Activated CD8-positive, alpha-beta memory T cell treated with anti-CD3 and anti-CD28 coated beads, Interleukin-2, amount 50 U/mL, for 1 hour (primary cell): ENCODE measurements around the gene PPM1H.
"Not testable (repeated sequence)": the region's sequence is repeated elsewhere in the genome, so short reads cannot be mapped to it uniquely, and the experiment has no call there.

ENCODE experiments used
- DNase-seq: peaks from one replicate; pipeline ENCODE4 v3.0.0-alpha.2; 2020; ENCODE audit errors: extremely low read depth

The PPM1H gene

DNA sequence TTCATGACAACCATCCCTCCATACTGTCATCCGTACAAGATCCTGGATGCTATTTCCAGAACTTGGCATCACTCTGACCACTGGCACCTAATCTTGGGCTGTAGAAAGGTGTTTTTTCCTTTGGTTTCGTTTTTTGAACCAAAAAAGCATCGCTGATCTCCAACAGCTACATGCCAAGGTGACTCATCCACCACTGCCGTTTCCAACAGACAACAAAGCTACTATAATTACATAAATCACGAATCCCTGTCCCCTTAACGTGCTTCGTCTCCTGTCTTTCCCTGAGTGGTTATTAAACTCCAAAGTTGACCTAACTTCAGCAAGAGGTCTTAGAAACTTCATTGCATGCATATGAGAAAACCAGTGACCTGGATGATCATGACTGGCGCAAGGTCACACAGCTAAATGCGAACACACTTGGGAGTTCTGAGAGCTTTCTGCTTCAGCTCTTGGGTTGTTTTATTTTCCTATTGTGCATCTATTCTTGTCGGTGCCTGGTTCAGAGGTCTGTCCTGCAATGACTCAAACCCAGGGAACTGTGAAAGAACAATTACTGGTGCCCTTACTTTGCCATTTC, 99.9 kb downstream of the PPM1H start:
- no peak for DNase-seq

DNA sequence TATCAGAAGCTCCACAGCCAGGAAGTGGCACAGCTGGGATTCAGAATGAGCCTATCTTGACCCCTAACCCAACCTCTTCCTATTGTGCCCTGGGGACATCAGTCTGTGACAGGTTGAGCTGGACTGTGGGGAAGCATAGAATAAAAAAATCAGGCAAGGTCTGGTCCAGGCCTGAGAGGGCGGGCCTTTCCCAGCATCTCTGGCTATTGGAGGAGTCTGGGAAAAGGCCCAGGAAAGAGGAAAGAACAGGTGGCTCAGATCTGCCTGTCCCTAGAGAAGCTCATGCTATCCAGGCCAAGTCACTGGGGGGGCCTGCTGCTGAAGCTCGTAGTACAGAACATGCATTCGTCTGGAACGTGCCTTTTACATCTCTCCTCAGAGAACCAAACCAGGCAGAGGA, 100.5 kb downstream of the PPM1H start:
- DNase-seq: no peak

DNA sequence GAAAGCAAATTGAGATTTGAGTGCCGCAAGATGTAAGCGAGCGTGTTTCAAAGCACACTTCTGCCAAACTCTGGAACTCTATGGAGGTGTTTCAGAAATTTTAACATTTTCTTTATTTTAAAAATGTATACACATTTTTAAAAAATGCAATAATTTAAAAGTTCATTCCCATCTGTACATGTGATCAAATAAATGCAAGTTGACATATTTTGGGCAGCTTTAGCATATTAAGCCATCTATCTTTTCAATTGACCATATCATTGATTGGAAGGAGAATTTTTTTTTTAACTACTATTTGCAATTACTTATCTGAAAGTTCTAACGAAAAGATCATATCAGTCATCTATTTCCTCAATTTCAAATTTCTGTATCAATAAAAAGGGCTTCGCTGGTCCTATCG, 101.3 kb downstream of the PPM1H start:
- DNase-seq: no peak

DNA sequence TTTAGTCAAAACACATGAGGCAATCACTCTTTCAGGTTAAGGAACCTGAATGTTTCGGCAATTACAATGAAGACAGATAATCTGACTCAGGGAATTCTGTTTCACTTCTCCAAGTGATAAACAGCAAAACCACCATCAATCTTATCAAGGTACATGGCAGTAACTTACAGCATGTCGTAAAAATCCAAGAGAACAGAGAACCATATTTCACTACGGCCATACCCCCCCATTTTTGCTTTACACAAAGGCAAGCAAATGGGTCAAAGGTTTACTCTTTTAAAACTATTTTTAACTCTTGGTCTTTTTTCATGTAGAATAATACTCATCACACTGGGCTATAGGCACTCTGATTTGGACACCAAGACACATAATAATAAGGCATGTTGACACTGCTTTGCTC, 102.4 kb downstream of the PPM1H start:
- no peak for DNase-seq

DNA sequence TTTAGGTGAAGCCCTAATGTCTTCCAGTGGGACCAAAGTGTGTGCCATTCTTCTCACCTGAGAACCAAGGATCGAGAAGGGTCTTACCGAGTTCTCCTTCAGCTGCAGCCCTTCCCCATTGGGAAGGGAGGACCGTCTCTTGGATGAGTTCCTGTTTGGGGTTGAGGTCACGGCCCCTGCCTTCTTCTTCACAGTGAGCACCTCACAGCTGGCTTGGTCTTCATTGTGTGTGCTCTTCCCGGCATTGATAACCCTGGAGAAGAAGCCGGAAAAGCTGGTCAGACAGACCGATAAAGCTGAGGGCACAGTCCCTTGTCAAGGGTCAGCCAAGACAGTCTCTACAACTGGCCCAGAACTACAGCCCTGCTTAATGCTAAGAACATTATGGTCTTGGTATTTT, 102.9 kb downstream of the PPM1H start:
- no peak for DNase-seq

DNA sequence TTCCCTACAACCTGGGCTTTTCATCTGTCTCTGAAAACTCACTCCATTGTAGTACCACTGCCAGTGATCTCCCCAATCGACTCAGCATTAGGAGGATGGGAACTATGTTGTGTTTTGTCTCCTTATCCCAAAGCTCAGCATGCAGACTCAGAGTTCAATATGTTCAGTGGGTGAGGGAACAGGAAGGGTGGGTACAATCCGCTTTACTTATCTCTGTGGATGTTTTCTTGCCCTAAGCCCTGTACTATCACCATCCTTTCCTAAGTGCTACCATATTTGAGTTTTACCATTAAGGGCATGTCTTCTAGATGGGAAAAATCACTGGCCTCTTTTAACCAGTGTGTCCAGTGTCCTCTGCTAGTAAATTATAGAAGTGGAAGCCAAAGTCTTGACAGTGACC, 107.1 kb downstream of the PPM1H start:
- no peak for DNase-seq

DNA sequence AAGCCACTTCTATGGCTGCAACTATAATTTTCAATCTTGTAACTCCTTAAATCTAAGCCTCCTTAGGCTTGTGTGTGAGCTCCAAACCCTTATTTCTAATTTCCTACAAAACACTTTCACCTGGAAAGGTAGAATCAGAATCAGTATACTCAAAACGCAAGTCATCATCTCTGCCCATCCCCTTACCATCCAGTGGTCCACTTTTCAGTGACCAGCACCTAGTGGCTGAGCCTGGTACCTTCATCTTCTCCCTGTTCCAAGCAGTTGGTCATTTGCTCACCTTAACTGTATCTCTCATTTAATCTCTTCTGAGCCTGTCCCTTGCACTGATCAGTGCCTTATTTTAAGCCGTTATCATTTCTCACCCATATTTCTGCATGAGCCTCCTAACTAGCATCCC, 107.9 kb downstream of the PPM1H start:
- no peak for DNase-seq

DNA sequence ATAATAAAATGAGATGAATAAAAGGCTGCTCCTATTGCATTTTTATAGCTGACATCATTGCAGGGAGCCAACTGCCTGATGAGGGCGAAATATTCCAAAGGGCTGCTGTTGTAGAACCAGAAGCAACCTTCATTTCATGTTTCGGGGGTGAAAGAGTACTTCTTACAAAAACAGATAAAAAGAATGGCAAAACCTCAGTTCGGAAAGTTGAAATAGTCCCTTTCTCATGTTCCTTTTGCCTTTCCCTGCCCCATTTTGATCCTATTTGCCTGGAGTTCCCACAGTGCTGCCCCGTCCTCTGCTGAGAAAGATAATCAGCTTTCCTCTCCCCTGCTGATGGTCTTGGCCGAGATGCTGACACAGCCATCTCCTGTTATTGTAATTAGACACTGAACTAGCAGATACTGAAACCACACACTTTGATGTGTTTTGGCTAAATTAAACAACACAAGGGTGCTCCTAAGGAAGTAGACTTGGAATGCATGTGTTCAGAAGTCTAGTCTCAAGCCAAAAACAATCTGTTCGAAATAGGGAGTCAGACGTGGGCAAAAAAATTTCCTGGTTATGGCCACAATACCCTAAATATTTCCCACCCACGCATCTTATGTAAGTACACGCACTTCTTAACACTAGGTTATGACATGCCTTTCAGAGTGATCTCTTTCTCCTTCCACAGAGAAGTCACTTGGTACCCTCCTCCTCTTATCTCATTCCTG, 117.2 kb downstream of the PPM1H start:
- no peak for DNase-seq

DNA sequence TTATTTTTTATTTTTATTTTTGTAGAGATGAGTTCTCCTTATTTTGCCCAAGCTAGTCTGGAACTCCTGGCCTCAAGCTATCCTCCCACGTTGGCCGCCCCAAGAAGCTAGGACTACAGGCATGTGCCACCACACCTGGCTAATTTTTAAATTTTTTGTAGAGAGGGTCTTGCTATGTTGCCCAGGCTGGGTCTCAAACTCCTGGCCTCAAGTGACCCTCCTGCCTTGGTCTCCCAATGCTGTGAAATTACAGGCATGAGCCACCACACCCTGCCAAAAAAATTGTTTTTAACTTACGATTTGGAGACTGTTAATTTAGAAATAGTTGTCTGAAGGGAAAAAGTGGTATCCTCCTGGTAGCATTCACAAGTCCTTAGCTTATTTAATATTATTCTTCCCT, 120.7 kb downstream of the PPM1H start:
- no peak for DNase-seq

DNA sequence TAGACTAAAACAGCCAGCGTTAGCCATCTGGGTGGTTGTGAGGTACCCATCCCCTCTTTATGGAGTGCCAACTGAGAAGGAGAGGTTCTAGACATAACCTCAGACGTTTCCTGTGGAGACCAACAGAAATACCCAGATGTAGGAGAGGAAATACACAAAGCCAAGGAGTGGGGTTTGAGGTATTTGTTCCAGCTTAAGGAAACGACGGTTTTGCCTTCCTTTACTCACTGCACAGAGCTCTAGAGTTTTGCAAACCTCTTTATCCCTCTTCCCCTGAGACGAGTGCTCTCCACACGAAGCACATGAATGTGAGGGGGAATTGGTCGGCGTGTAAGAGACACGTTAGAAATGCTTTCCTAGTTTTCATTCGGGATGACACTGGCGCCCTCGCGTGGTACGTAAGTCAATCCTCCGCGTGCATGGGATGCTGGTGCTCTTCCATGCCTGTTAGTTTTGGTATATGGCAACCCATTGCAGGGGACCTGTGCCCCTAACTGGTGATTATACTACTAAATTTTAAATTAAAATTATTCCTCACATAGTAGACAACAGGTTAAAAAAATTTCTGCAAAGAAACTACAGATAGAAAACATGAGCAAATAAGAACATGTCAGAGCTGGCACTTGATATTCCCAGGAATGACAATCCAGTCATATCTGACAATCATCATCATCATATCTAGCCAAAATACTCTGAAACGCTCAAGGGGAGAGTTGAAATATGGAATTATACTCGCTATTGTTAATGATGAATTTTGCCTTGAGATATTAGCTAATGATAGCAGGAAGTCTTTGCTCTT, 121.7 kb downstream of the PPM1H start:
- DNase-seq: no peak

DNA sequence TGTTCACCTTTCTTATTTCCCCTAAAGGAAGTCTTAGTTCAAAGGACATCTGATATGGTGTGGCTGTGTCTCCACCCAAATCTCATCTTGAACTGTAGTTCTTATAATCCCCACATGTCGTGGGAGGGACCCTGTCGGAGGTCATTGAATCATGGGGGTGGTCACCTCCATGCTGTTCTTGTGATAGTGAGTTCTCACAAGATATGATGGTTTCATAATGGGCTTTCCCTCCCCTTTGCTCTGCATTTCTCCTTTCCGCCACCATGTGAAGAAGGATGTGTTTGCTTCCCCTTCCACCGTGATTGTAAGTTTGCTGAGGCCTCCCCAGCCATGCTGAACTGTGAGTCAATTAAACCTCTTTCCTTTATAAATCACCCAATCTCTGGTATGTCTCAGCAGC, 123.5 kb downstream of the PPM1H start:
- DNase-seq: not testable (repeated sequence)

DNA sequence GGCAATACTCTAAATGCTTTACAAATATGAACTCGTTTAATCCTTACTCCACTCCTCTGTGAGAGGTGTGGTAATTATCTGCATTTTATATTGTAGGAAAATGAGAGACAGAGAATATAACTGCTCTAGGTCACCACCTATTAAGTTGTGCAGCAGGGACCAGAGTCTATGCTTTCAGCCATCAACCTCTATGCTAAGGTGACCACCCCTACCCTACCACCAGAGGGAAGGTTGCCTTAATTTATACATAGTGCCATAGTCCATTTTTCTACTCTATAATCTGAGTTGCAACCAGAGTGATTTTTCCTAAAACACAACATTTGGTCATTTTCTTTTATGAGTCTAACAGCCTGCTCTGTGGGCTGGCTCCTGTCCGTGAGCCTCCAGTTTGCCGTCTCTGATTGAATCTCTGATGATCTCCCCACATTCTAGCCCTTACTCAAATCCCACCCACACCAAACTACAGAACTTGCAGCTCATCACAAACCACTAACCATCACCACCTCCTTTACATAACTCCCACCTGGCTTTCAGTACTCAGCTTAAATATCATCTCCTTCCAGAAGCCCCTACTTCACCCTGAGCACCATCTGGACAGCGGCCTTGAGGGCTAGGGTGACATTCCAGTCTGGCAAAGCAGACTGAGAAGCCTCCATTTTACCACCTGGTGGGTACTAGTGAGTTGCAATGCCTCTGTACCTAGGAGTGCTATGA, 126.6 kb downstream of the PPM1H start:
- no peak for DNase-seq

DNA sequence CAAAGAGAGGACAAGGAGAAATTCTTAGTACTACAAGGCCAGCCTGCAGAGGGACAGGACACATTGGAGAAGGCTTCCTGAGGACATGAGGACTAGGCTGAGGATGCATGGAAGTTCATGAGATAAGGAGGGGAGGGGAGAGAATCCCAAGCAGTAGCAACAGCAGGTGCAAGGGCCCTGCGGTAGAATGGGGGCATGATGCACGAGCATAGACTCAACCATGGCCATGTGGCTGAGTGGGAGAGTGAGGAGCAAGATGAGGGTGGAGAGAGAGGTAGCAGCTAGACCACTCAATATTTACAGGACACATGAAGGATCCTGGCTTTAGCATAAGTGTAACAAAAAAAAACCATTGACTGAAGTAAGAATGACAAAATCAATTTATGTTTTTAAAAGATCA, 128.1 kb downstream of the PPM1H start:
- DNase-seq: no peak

DNA sequence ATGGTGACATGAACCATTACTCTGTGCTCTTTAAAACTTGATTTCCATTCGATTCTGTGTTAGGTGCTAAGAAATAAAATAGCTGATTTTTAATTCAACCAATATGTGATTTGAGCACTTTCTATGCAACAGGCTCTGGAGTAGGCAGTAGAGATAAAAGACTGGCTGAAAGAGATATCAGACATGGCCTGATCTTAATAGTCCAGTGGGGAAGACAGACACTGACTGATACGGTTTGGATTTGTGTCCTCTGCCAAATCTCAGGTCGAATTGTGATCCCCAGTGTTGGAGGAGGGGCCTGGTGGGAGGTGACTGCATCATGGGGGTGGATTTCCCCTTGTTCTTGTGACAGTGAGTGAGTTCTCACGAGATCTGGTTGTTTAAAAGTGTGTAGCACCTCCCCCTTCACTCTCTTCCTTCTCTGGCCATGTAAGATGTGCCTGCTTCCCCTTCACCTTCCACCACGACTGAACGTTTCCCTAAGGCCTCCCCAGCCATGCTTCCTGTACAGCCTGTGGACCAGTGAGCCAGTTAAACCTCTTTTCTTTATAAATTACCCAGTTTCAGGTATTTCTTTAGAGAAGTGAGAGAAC, 128.6 kb downstream of the PPM1H start:
- DNase-seq: no peak

DNA sequence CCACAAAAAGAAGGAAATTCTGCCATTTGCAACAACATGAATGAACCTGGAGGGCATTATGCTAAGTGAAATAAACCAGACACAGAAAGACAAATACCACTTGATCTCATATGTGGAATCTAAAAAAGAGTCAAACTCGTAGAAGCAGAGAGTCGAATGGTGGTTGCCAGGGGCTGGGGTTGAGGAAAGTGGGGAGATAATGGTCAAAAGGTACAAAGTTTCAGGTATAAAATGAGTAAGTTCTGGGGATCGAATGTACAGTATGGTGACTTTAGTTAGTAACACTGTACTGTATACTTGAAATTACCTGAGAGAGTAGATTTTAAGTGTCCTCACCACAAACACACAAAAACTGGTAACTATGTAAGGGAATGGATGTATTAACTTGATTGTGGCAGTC, 129.4 kb downstream of the PPM1H start:
- DNase-seq: no peak

DNA sequence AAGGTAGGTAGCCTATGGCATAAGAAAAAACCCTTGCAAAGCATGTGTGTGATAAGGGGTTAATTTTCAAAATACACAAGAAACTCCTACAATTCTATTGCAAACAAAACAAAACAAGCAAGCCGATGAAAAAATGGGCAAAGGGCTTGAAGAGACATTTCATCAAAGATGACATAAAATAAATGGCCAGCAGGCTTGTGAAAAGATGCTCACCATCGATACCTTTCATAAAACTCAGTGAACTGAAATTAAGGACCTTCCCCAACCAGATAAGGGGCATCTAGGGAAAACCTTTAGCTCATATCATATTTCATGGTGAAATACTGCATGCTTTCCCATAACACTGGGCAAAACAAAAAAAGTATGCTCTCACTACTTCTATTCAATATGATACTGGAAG, 131.2 kb downstream of the PPM1H start:
- no peak for DNase-seq

DNA sequence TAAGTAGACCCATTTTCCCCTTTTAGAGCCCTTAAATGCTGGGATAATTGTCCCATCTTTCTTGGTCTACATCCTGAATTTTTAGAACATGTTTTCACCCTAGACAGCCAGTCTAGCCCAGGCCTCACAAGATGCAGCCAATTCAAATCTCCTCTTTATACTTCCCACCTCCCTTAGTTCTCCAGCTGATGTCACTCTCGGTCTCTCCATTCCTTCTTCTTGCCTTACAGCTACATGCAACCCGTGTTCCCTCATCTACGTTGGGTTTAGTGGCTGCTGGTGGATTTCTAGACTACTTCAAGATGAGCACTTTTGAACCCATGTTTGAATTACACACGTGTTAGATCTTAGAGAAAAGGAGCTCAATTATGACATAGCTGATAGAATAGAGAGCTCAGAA, 132.0 kb downstream of the PPM1H start:
- no peak for DNase-seq

DNA sequence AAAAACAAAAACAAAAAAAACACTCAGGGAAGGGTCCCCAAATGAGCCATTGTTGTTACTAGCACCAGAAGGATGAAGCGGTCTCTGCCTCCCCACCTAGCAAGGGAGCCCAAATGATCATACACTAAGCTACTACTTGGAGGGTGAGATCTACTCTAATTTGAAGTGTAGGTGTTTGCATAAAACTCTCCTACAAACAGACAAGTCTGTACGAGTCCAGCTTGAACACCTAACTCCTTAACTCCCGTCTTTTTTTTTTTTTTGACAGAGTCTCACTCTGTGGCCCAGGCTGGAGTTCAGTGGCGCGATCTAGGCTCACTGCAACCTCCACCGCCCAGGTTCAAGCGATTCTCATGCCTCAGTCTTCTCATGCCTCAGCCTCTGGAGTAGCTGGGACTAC, 132.6 kb downstream of the PPM1H start:
- DNase-seq: no peak

DNA sequence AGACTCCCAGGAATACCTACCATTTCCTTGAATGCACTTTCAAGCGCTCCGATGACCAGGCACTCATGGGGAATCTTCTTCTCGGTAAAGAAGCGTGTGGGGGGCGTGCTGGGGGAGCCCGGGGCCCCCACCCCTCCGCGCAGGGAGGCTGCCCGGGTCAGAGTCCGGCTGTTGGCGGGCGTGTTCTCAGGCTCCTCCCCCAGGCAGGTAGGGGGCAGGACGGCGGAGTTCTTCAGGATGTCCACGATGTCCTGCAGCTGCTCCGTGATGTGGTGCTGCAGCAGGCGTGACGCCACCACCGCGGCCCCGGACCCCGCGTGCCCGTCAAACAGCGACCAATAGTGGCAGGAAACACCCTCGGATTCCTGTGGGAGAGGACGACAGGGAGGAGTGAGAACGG, 133.2 kb downstream of the PPM1H start:
- no peak for DNase-seq

DNA sequence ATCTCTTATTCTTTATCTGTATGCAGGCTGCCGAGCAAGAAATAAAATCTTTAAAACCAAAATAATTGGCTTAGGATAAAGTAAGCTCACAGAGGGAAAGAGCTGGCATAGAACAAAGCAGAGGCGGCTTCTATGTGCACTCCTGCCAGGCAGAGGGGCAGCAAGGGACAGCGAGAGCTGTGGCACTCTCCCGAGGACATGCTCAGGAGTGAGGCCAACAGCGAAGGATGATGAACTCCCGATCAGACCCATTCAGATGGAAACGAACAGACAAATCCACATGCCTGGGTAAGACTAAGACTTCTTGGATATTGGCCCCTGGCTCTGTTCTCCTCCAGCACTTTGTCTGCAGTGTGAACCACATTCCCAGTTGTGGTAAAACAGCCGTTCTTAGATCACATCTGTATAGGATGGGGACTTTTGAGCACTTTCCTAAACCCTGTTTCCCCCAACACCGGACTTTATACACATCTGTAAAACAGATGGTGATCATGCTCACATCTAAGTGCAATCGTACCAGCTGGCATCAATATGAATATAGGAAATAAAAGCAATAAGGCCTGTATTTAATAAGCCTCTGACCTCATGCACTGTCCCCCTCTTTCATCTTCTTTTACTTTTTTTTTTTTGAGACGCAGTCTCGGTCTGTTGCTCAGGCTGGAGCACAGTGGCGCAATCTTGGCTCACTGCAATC, 134.1 kb downstream of the PPM1H start:
- no peak for DNase-seq

DNA sequence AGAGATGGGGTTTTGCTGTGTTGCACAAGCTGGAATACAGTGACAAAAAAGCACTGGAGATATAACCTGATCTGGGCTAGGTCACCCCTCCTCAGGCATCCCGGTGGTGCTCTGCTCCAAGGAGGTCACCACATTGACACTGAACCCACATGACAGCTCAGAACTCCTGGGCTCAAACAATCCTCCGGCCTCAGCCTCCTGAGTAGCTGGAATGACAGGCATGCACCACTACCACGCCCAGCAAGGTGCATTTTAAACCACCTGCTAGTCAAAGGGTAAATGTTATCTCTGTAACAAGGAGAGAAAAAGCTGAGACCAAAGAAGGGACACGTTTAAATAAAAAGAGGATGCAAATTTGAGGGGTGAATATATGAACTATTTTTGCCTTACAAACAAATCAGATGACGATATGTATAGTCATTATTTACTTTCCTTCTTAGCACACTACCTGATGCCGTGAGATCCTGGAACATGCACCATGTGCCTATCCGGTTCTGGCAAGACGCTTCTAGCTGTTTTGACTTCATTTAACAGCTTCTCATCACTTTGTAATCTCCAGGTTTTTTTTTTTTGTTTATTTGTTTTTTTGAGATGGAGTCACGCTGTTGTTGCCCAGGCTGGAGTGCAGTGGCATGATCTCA, 135.1 kb downstream of the PPM1H start:
- no peak for DNase-seq
